Neural cell (in vitro differentiated cells): ENCODE results near the gene GSG1L. TPM values are rescaled to one million over a fixed set of nuclear protein-coding genes. Genes with fewer than 3 reads are reported as not detected.

Experiments
- H2AFZ ChIP-seq: fragments of 200-600, 300-800 bp; sonication (generic), shearing (Covaris generic); 2 replicates; pipeline ENCODE4 v1.6.0; 2014; ENCODE audit warnings: low read depth, mild to moderate bottlenecking, antibody characterized with exemption, low read length, moderate library complexity
- H3F3A ChIP-seq: fragments of 200-600 bp; shearing (Covaris generic); 2 replicates; pipeline ENCODE4 v1.6.1; 2016; ENCODE audit warnings: mild to moderate bottlenecking, moderate library complexity, mixed read lengths, antibody characterized with exemption, low read length; ENCODE audit not compliant: insufficient read depth, poor library complexity, severe bottlenecking
- H3K27ac ChIP-seq: fragments of 200-600, 300-800 bp; sonication (generic), shearing (Covaris generic); 2 replicates; pipeline ENCODE4 v1.5.1; 2014; ENCODE audit warnings: mild to moderate bottlenecking, low read length, moderate library complexity
- H3K27me3 ChIP-seq: fragments of 300-800, 200-600 bp; sonication (generic), shearing (Covaris generic); 2 replicates; pipeline ENCODE4 v1.6.0; 2014; ENCODE audit warnings: mild to moderate bottlenecking, low read depth, low read length, moderate library complexity; ENCODE audit not compliant: insufficient read depth
- H3K36me3 ChIP-seq: fragments of 300-800, 200-600 bp; sonication (generic), shearing (Covaris generic); 2 replicates; pipeline ENCODE4 v1.5.1; 2014; ENCODE audit warnings: mild to moderate bottlenecking, antibody characterized with exemption, low read length, moderate library complexity; ENCODE audit not compliant: insufficient read depth
- H3K4me2 ChIP-seq: fragments of 300-800, 200-600 bp; sonication (generic), shearing (Covaris generic); 2 replicates; pipeline ENCODE4 v1.6.0; 2014; ENCODE audit warnings: mild to moderate bottlenecking, low read length
- H3K4me3 ChIP-seq: fragments of 300-800, 200-600 bp; sonication (generic), shearing (Covaris generic); 2 replicates; pipeline ENCODE4 v1.5.1; 2014; ENCODE audit warnings: mild to moderate bottlenecking, low read length, moderate library complexity
- H3K79me2 ChIP-seq: fragments of 200-600 bp; shearing (Covaris generic); replicated peaks from 2 replicates; pipeline ENCODE4 v1.6.0; 2014; ENCODE audit warnings: mild to moderate bottlenecking, low read length, moderate library complexity; ENCODE audit not compliant: insufficient read depth
- H3K9ac ChIP-seq: fragments of 300-800, 200-600 bp; sonication (generic), shearing (Covaris generic); 2 replicates; pipeline ENCODE4 v1.6.1; 2016; ENCODE audit warnings: mild to moderate bottlenecking, low read length, mixed read lengths
- H3K9me2 ChIP-seq: fragments of 200-600 bp; shearing (Covaris generic); 2 replicates; pipeline ENCODE4 v1.6.1; 2016; ENCODE audit warnings: mild to moderate bottlenecking, low read length, mixed read lengths; ENCODE audit not compliant: insufficient read depth
- H3K9me3 ChIP-seq: fragments of 200-600, 300-800 bp; sonication (generic), shearing (Covaris generic); 2 replicates; pipeline ENCODE4 v1.6.1; 2016; ENCODE audit warnings: mild to moderate bottlenecking, mixed run types, low read length, moderate library complexity, mixed read lengths
- H4K20me1 ChIP-seq: fragments of 200-600 bp; shearing (Covaris generic); 2 replicates; pipeline ENCODE4 v1.6.1; 2016; ENCODE audit warnings: mild to moderate bottlenecking, mixed run types; ENCODE audit not compliant: insufficient read depth
- EP300 ChIP-seq: fragments of 450-650 bp; conservative IDR thresholded peaks from 2 replicates; pipeline ENCODE4 v1.6.1; 2014; ENCODE audit warnings: antibody characterized with exemption, mild to moderate bottlenecking, moderate library complexity; ENCODE audit not compliant: poor library complexity, severe bottlenecking
- EZH2 ChIP-seq: fragments of 200-600, 300-800 bp; shearing (Covaris generic), sonication (generic); IDR thresholded peaks from 2 replicates; pipeline ENCODE4 v1.6.1; 2014; ENCODE audit warnings: antibody characterized with exemption, low read length, borderline replicate concordance, mild to moderate bottlenecking; ENCODE audit not compliant: insufficient read depth, poor library complexity, severe bottlenecking
- MXI1 ChIP-seq: fragments of 450-650 bp; conservative IDR thresholded peaks from 2 replicates; pipeline ENCODE4 v1.6.1; 2014; ENCODE audit warnings: antibody characterized with exemption, mild to moderate bottlenecking; ENCODE audit not compliant: poor library complexity, severe bottlenecking
- POLR2AphosphoS5 ChIP-seq: IDR thresholded peaks from 2 replicates; pipeline ENCODE4 v1.6.1; 2012
- RAD21 ChIP-seq: fragments of 450-650 bp; conservative IDR thresholded peaks from 2 replicates; pipeline ENCODE4 v1.6.1; 2014; ENCODE audit warnings: antibody characterized with exemption, mild to moderate bottlenecking, moderate library complexity
- SMC3 ChIP-seq: fragments of 450-650 bp; conservative IDR thresholded peaks from 2 replicates; pipeline ENCODE4 v1.6.1; 2014; ENCODE audit warnings: antibody characterized with exemption, mild to moderate bottlenecking, moderate library complexity; ENCODE audit not compliant: poor library complexity
- TAF1 ChIP-seq: IDR thresholded peaks from 2 replicates; pipeline ENCODE4 v1.6.1; 2012; ENCODE audit warnings: low read depth
- polyA plus RNA-seq: library from polyadenylated mRNA; depleted of rRNA; stranded (reverse); fragments of >200 nt; gene quantifications from 2 replicates; pipeline ENCODE4 v1.2.3, GENCODE V29; 2014
- TF ChIP-seq, protein P1 (sequence below): fragments of 450-650 bp; IDR thresholded peaks from 2 replicates; pipeline ENCODE4 v1.5.1; 2014; ENCODE audit warnings: antibody characterized with exemption, mild to moderate bottlenecking, moderate library complexity; ENCODE audit not compliant: poor library complexity, severe bottlenecking
- TF ChIP-seq, protein P2 (sequence below): IDR thresholded peaks from 2 replicates; pipeline ENCODE4 v1.6.1; 2012; ENCODE audit warnings: borderline replicate concordance

GSG1L gene
- polyA plus RNA-seq, 1 donor from 2014 or later = 0.85 TPM

DNA sequence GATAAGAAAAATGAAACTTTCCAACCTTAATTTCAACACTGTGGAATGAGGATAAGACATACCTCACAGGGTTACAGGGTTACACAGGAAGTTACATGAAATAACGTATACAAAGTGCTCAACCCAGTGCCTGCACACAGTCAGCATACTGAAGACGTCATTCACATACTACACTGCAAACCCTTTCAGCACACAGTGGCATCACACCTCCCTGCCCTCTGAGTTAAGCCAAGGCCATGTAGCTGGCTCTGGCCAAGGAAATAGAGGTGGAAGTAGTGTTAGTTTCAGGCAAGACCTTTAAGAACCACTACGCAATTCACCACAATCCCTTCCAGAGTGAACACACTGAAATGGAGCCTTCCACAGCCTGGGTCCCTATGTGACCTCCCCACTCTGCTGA, 46.6 kb upstream of the GSG1L start:
- Histone ChIP-seq H3K27me3 (no peaks in the 10 kb centered on the region), H3K4me3 (no peak overlapping the region), H3K79me2 (no peaks in the 10 kb centered on the region), H3K9me2 (no peaks in the 10 kb centered on the region), H3F3A (no peaks in the 10 kb centered on the region), H2AFZ (no peak overlapping the region), H3K27ac (no peak overlapping the region), H3K9me3 (no peaks in the 10 kb centered on the region), H3K4me2 (no peak overlapping the region), H3K9ac (no peak overlapping the region), H3K36me3 (peaks cover 11% of the 10 kb centered on the region), H4K20me1 (no peaks in the 10 kb centered on the region)
- no peak for TF ChIP-seq EZH2
- no peak for TF ChIP-seq SMC3
- TF ChIP-seq RAD21 = no peak
- TF ChIP-seq, protein P1, sequence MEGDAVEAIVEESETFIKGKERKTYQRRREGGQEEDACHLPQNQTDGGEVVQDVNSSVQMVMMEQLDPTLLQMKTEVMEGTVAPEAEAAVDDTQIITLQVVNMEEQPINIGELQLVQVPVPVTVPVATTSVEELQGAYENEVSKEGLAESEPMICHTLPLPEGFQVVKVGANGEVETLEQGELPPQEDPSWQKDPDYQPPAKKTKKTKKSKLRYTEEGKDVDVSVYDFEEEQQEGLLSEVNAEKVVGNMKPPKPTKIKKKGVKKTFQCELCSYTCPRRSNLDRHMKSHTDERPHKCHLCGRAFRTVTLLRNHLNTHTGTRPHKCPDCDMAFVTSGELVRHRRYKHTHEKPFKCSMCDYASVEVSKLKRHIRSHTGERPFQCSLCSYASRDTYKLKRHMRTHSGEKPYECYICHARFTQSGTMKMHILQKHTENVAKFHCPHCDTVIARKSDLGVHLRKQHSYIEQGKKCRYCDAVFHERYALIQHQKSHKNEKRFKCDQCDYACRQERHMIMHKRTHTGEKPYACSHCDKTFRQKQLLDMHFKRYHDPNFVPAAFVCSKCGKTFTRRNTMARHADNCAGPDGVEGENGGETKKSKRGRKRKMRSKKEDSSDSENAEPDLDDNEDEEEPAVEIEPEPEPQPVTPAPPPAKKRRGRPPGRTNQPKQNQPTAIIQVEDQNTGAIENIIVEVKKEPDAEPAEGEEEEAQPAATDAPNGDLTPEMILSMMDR = no peak
- TF ChIP-seq EP300 = no peak
- no peak for TF ChIP-seq MXI1
- no peak for TF ChIP-seq TAF1
- TF ChIP-seq, protein P2, sequence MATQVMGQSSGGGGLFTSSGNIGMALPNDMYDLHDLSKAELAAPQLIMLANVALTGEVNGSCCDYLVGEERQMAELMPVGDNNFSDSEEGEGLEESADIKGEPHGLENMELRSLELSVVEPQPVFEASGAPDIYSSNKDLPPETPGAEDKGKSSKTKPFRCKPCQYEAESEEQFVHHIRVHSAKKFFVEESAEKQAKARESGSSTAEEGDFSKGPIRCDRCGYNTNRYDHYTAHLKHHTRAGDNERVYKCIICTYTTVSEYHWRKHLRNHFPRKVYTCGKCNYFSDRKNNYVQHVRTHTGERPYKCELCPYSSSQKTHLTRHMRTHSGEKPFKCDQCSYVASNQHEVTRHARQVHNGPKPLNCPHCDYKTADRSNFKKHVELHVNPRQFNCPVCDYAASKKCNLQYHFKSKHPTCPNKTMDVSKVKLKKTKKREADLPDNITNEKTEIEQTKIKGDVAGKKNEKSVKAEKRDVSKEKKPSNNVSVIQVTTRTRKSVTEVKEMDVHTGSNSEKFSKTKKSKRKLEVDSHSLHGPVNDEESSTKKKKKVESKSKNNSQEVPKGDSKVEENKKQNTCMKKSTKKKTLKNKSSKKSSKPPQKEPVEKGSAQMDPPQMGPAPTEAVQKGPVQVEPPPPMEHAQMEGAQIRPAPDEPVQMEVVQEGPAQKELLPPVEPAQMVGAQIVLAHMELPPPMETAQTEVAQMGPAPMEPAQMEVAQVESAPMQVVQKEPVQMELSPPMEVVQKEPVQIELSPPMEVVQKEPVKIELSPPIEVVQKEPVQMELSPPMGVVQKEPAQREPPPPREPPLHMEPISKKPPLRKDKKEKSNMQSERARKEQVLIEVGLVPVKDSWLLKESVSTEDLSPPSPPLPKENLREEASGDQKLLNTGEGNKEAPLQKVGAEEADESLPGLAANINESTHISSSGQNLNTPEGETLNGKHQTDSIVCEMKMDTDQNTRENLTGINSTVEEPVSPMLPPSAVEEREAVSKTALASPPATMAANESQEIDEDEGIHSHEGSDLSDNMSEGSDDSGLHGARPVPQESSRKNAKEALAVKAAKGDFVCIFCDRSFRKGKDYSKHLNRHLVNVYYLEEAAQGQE = no peak
- no peak for TF ChIP-seq POLR2AphosphoS5

DNA sequence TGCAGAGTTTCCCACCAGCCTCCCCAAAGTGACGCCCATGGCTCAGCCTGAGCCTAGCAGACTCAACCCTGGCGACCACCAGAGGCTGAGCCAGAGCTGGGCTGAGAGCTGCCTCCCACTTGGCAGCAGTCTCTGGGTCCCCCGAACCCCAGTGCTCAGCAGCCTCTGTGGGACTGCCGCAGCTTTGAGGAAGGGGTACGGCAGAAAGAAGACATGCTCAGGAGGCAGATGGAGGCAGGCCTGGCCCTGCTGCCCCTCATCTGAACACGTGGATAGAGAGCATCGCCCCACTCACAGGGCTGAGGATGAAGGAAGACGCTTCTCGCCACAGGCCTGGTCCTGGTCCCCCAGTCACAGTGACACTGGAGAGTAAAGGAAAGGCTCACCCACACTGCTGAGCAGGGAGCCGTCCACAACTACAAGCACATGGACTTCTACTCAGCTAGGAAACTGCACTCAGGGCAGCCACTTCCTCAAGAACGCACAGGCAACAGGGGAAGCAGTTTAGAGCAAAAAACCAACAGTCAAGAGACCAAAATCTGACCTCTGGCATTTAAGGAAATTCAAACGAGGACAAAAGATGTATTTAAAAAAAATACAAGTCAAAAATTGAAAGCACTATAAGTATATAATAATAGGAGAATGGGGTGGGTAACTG, 45.2 kb upstream of the GSG1L start:
- no peak overlapping the region for H2AFZ ChIP-seq
- H3K9me2 ChIP-seq = no peaks in the 10 kb centered on the region
- H3K9me3 ChIP-seq = no peaks in the 10 kb centered on the region
- no peaks in the 10 kb centered on the region for H3K27me3 ChIP-seq
- no peaks in the 10 kb centered on the region for H4K20me1 ChIP-seq
- no peaks in the 10 kb centered on the region for H3K79me2 ChIP-seq
- H3K4me3 ChIP-seq = no peak overlapping the region
- H3K4me2 ChIP-seq = no peak overlapping the region
- no peak overlapping the region for H3K27ac ChIP-seq
- H3F3A ChIP-seq = no peaks in the 10 kb centered on the region
- no peak overlapping the region for H3K9ac ChIP-seq
- peaks cover 4% of the 10 kb centered on the region for H3K36me3 ChIP-seq
- TF ChIP-seq EZH2 = no peak
- TF ChIP-seq TAF1 = no peak
- TF ChIP-seq, protein P1 = no peak
- TF ChIP-seq POLR2AphosphoS5 = no peak
- TF ChIP-seq MXI1 = no peak
- no peak for TF ChIP-seq SMC3
- TF ChIP-seq RAD21 = no peak
- TF ChIP-seq EP300 = no peak
- TF ChIP-seq, protein P2 = no peak
